Motor neuron (in vitro differentiated cells): ENCODE data around the gene MICAL3. TPM values are rescaled to one million over a fixed set of nuclear protein-coding genes. Genes with fewer than 3 reads are reported as not detected.

Source experiments
- ATAC-seq, 8 experiments: fragments of 200-7000 bp; cut with Tn5 transposase; replicated peaks in 6 of 8; 2 replicates each; pipeline ENCODE4 v1.8.0; 2021; ENCODE audit warnings: mild to moderate bottlenecking in 8 of 8, moderate library complexity in 8 of 8
- H3K27ac ChIP-seq, 2 donors: fragments of 250-450 bp; sonication (Bioruptor Pico); 2 replicates each; pipeline ENCODE4 v1.9.0; 2021; ENCODE audit warnings: antibody characterized with exemption in 2 of 2, mild to moderate bottlenecking in 2 of 2, moderate library complexity in 1 of 2
- H3K4me1 ChIP-seq, 2 donors: fragments of 250-450 bp; sonication (Bioruptor Pico); replicated peaks in 1 of 2; 2 replicates each; pipeline ENCODE4 v1.6.1; 2021; ENCODE audit warnings: antibody characterized with exemption in 2 of 2, mild to moderate bottlenecking in 2 of 2, moderate library complexity in 1 of 2
- H3K4me3 ChIP-seq, 5 donors: fragments of 250-450 bp; sonication (Bioruptor Pico); 2 replicates each; pipeline ENCODE4 v1.9.0; 2021; ENCODE audit warnings: antibody characterized with exemption in 5 of 5, mild to moderate bottlenecking in 5 of 5, moderate library complexity in 4 of 5
- WGBS, 10 experiments: fragments of 450-650 bp; shearing (Covaris generic); methylation state at CpG; one replicate each; pipeline ENCODE4 v1.0.0; 2022; 5-methylcytosine and 5-hydroxymethylcytosine counted together
- in situ Hi-C, 9 experiments: fragments of 400-800 bp; cut with MboI; loops; one replicate each; pipeline ENCODE4 v1.15.0; 2021; ENCODE audit warnings: low sequenced_read_pairs in 9 of 9, low pct_unique_long_range_greater_than_20kb in 2 of 9; ENCODE audit not compliant: unreplicated experiment in 9 of 9
- total RNA-seq, 8 experiments: library from RNA; unstranded; fragments of 300-600 nt; gene quantifications; 2 replicates each; pipeline versions ENCODE4 v1.2.3 to v1.2.4, GENCODE V29; 2022

MICAL3 gene
- total RNA-seq, 8 experiments from 2014 or later: 15.2 to 46.0 (median 20.4) TPM

DNA sequence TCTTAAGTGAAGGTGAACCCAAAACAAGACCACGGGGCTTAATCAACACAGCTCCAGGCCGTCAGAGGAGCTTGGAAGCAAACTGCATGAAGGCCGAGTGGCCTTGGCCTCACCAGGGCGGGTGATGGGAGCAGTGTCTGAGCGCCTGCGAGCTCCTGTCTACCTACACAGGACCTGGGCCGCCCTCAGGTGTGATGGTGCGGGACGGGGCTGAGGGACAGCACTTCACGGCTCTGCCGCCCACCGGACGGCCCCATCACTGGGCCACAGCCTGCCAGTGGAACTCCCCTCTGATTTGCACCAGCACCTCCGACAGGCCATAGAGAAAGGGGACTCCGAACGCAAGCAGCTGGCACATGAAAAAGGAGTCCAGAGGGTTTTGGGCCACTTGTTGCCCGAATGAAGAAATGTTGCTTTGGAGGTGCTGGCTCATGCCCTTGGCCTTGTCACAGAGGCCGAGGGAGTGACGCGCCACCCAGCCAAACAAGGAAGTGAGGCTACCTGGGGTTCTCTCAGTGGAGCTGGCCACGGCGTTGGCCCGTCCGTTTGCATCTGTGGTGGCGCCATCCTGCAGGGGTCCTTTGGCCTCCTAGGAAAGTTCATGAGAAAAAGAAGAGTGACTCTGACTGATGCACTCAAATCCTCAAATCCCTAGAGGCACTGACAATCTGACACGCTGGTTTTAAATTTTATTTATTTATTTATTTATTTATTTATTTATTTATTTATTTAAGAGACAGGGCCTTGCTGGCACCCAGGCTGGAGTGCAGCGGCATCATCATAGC, 159.8 kb downstream of the MICAL3 start:
- Histone ChIP-seq H3K4me1 (peaks cover 5 to 24% of the 10 kb centered on the region in 2 donors), H3K27ac (no peak overlapping the region), H3K4me3 (no peak overlapping the region)
- ATAC-seq: no peak
- in situ Hi-C loops: no loop called here
- 78 to 100% (median 100%) methylated on average over 1 to 12 of the region's 27 CpGs; no CpG with 5 or more reads in 2 of the 10 experiments for WGBS, 10 experiments

DNA sequence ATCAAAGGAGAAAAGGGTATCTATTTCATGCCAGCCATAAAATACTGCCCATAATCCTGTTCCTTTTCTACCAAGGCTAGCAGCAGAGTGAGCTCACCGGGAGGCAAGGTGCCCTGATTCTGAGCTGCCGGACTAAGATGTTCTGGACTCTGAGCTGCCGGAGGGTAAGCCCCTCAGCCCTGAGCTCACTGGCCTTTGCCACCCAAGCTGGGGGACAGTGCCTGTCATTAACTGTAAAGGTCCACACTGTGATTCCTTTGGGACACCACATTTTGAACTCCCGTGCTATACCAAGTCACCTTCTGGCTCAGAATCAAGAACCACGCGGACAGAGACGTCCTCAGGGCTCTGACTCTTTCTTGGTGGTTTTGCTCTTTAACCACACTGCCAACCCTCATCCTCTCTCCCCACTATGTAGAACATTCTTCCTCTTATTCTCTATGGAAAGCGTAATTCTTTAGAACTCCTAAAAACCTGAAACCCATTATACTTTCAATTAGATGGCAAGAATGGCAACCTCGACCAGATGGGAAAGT, 161.6 kb downstream of the MICAL3 start:
- Histone ChIP-seq H3K27ac (no peak overlapping the region), H3K4me3 (no peak overlapping the region), H3K4me1 (peaks cover 10 to 26% of the 10 kb centered on the region in 2 donors)
- in situ Hi-C loops: no loop called here
- no peak for ATAC-seq
- 47 to 100% (median 93%) methylated on average over 1 to 6 of the region's 9 CpGs; no CpG with 5 or more reads in 1 of the 10 experiments for WGBS, 10 experiments

DNA sequence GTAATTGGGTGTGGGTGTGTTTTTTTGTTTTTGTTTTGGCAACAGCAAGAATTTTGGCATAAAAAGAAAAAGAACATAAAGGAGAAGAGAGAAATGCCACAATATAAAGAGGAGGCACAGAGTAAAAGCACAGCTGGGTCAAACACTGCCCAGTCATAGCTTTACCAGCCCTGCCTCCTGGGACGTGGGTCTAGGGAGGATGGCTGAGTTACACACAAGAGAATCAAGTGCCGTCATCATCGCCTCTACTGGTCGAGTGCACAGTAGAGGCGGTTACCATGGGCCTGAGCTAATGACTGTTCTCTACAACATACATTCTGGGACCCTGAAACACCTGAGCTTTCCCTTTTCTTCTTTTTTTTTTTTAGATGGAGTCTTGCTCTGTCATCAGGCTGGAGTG, 162.5 kb downstream of the MICAL3 start:
- in situ Hi-C loops: no loop called here
- Histone ChIP-seq H3K4me1 (peaks cover 10 to 22% of the 10 kb centered on the region in 2 donors), H3K4me3 (no peak overlapping the region), H3K27ac (no peak overlapping the region)
- no peak for ATAC-seq
- WGBS, 10 experiments: 80 to 100% (median 87%) methylated on average over 1 to 3 of the region's 5 CpGs; no CpG with 5 or more reads in 5 of the 10 experiments

DNA sequence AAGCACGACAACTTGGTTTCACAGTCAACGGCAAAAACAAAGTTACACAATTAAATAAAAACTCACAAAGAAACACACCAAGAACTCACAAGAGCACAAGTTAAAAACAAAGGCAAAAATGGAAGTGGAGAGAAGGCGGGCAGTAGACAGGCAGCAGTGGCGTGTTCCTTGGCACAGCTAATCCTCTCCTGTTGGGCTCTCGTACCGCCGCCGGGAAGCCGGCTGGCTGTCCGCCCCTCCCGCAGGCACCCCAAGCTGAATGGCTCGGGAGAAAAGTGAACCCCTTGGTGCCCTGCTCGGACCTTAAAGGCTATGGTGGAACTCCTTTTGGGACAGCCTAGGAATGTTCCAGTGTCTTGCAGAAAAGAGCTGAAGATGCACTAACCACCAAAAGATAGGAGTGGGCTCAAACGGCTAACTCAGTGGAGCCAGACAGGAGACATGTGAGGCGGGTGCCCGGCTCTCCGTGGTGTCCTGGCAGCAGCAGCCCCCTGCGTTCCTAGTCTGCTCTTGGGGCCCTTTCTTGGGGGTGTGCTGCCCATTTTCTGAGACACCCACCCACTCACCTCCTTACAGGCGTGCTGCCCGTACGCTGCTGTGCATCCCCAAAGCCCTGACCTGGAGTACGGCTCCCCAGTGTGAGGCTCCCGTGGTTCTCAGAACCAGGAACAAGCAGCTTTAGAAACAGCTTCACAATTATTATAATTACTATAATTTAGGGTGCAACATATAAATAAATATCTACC, 164.0 kb downstream of the MICAL3 start:
- ATAC-seq: no peak
- H3K4me3 ChIP-seq: no peak overlapping the region
- no peak overlapping the region for H3K27ac ChIP-seq
- peaks cover 13 to 18% of the 10 kb centered on the region in 2 donors for H3K4me1 ChIP-seq
- in situ Hi-C loops: no loop called here
- 80 to 100% (median 94%) methylated on average over 1 to 12 of the region's 23 CpGs; no CpG with 5 or more reads in 3 of the 10 experiments for WGBS, 10 experiments

GRCh38 chr22:17858033-17858432, 166.3 kb downstream of the MICAL3 start:
- in situ Hi-C loops: no loop called here
- no peak for ATAC-seq
- 93 to 100% (median 97%) methylated on average over 3 to 8 of the region's 11 CpGs; no CpG with 5 or more reads in 4 of the 10 experiments for WGBS, 10 experiments
- peaks cover 13 to 16% of the 10 kb centered on the region in 2 donors for H3K4me1 ChIP-seq
- H3K4me3 ChIP-seq: no peak overlapping the region
- H3K27ac ChIP-seq: no peak overlapping the region

DNA sequence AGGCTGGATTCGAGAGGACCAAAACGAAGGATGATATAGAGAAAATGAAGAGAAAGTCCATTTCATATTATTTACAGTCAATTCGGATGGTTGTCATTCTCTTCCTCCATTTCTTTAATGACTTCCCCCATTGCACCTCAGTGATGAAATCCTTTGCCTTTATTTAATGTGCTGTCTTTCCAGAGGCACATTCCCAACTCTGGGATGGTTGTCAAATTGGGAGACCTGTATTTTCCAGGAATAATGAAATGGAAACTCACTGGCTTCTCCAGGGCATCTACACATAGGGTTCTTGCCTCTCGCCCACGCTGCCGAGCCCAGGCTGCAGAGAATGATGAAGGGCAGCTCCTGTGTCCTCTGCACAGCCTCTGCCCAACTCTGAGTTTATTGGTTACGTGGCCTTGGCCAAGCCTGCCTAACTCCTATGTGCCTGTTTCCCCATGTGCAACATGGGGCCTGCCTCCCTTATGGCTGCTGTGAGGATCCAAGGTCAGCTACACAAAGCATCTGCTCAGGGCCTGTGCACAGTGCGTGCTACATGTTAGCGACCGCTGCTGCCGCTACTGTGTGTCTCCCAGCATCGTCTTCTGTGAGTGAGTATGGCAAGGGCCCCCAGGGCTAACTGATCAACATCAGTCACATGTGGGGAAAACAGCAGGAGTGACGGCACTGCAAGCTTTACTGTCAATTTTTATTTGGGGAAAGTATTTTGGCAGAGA, 168.6 kb downstream of the MICAL3 start:
- peak in 5 of 8 experiments; percentile 58 to 75 (median 63) for ATAC-seq
- H3K4me1 ChIP-seq: peaks cover 13 to 16% of the 10 kb centered on the region in 2 donors
- in situ Hi-C loops: no loop called here
- H3K27ac ChIP-seq: peak overlapping the region in 1 of 2 donors; percentile 59
- H3K4me3 ChIP-seq: no peak overlapping the region
- WGBS, 10 experiments: 64 to 100% (median 93%) methylated on average over 2 to 8 of the region's 13 CpGs; no CpG with 5 or more reads in 5 of the 10 experiments

GRCh38 chr22:17853073-17853472, 171.3 kb downstream of the MICAL3 start:
- WGBS, 10 experiments: 82 to 100% (median 90%) methylated on average over 1 to 6 of the region's 6 CpGs; no CpG with 5 or more reads in 3 of the 10 experiments
- no peak overlapping the region for H3K27ac ChIP-seq
- H3K4me1 ChIP-seq: peaks cover 8 to 11% of the 10 kb centered on the region in 2 donors
- ATAC-seq: peak in 2 of 8 experiments; percentile 36 to 77
- no peak overlapping the region for H3K4me3 ChIP-seq
- in situ Hi-C loops: no loop called here

- ATAC-seq: no peak
- in situ Hi-C loops: no loop called here
- no peak overlapping the region for H3K27ac ChIP-seq
- peaks cover 8 to 11% of the 10 kb centered on the region in 2 donors for H3K4me1 ChIP-seq
- no peak overlapping the region for H3K4me3 ChIP-seq
- WGBS, 10 experiments: 60 to 100% (median 92%) methylated on average over 2 to 12 of the region's 14 CpGs; no CpG with 5 or more reads in 6 of the 10 experiments
Measured at GRCh38 chr22:17851759-17852158, 172.6 kb downstream of the MICAL3 start.

- in situ Hi-C loops: loop anchor here in 2 of 9 experiments (25.0 kb wide), 2 partner anchors 110 to 215 kb away; no protein-coding TSS in a partner anchor
- no peak overlapping the region for H3K4me3 ChIP-seq
- H3K4me1 ChIP-seq: peaks cover 0 to 6% of the 10 kb centered on the region in 2 donors
- peak in 5 of 8 experiments; percentile 10 to 49 (median 30) for ATAC-seq
- no peak overlapping the region for H3K27ac ChIP-seq
- WGBS, 10 experiments: 66 to 100% (median 95%) methylated on average over 2 to 13 of the region's 18 CpGs; no CpG with 5 or more reads in 4 of the 10 experiments
Measured at GRCh38 chr22:17847360-17848078, 176.8 kb downstream of the MICAL3 start.

GRCh38 chr22:17846326-17846992, 177.9 kb downstream of the MICAL3 start:
- 17 to 100% (median 88%) methylated on average over 1 to 11 of the region's 13 CpGs; no CpG with 5 or more reads in 1 of the 10 experiments for WGBS, 10 experiments
- ATAC-seq: peak in 4 of 8 experiments; percentile 7 to 83 (median 32)
- no peak overlapping the region for H3K4me3 ChIP-seq
- in situ Hi-C loops: loop anchor here in 2 of 9 experiments (25.0 kb wide), 2 partner anchors 109 to 216 kb away; no protein-coding TSS in a partner anchor
- no peak overlapping the region for H3K27ac ChIP-seq
- peaks cover 0 to 6% of the 10 kb centered on the region in 2 donors for H3K4me1 ChIP-seq

DNA sequence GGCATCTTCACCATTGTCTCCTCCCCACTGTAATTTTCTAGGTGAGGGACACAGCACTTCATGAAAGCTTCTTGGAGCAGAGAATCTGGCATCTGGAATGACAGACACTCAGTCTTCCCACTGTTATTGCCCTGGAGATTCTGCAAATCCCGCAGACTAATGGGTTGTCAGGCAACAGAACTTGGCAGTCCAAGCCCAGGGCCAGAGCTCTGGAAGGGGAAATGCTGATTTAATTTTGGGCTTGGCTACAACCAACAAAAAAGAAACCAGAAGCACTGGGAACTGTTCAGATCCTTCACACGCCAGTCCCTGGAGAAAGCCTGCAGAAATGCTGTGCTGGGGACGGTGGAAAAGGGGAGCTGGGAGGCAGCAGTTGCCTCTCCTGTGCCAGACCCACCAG, 178.6 kb downstream of the MICAL3 start:
- no peak overlapping the region for H3K27ac ChIP-seq
- in situ Hi-C loops: loop anchor here in 2 of 9 experiments (25.0 kb wide), 2 partner anchors 108 to 217 kb away; no protein-coding TSS in a partner anchor
- 37 to 86% (median 68%) methylated on average over 1 to 3 of the region's 3 CpGs; no CpG with 5 or more reads in 4 of the 10 experiments for WGBS, 10 experiments

More for the DNA sequence above, 178.6 kb downstream of the MICAL3 start:
- Histone ChIP-seq H3K4me3 (no peak overlapping the region), H3K4me1 (peaks cover 0 to 6% of the 10 kb centered on the region in 2 donors)
- ATAC-seq: peak in 5 of 8 experiments; percentile 29 to 84 (median 40)
